H9 (cell line): ENCODE results near the gene SECTM1. TPM values are rescaled to one million over a fixed set of nuclear protein-coding genes. Genes with fewer than 3 reads are reported as not detected.

ENCODE experiments used
- DNase-seq: peaks from one replicate; pipeline ENCODE4 v3.0.0-alpha.2; 2017
- H2AFZ ChIP-seq: one replicate; pipeline ENCODE4 v1.6.1; 2013; ENCODE audit warnings: mild to moderate bottlenecking, low read length, control low read depth, moderate library complexity
- H2AK5ac ChIP-seq: 2 replicates; pipeline ENCODE4 v1.6.1; 2013; ENCODE audit warnings: low read length, control low read depth, mixed read lengths; ENCODE audit not compliant: insufficient read length
- H2BK120ac ChIP-seq: one replicate; pipeline ENCODE4 v1.6.1; 2013; ENCODE audit warnings: low read depth, mild to moderate bottlenecking, low read length, control low read depth, inconsistent platforms; ENCODE audit not compliant: poor library complexity, severe bottlenecking
- H2BK12ac ChIP-seq: 2 replicates; pipeline ENCODE4 v1.6.1; 2013; ENCODE audit warnings: low read length, control low read depth, mixed read lengths, low read depth; ENCODE audit not compliant: insufficient read length
- H2BK15ac ChIP-seq: 2 replicates; pipeline ENCODE4 v1.6.1; 2013; ENCODE audit warnings: low read depth, low read length, control low read depth
- H2BK20ac ChIP-seq: one replicate; pipeline ENCODE4 v1.6.1; 2013; ENCODE audit warnings: low read depth, mild to moderate bottlenecking, low read length, control low read depth, inconsistent platforms; ENCODE audit not compliant: poor library complexity, severe bottlenecking
- H2BK5ac ChIP-seq: 2 replicates; pipeline ENCODE4 v1.6.1; 2013; ENCODE audit warnings: low read length, control low read depth, mixed read lengths; ENCODE audit not compliant: insufficient read length
- H3K14ac ChIP-seq: 2 replicates; pipeline ENCODE4 v1.6.1; 2013; ENCODE audit warnings: low read length, control low read depth; ENCODE audit not compliant: insufficient read depth
- H3K18ac ChIP-seq: 2 replicates; pipeline ENCODE4 v1.6.1; 2013; ENCODE audit warnings: low read depth, mild to moderate bottlenecking, mixed read lengths, low read length, control low read depth; ENCODE audit not compliant: insufficient read length
- H3K23ac ChIP-seq: 2 replicates; pipeline ENCODE4 v1.6.1; 2013; ENCODE audit warnings: low read length, control low read depth, mixed read lengths, low read depth; ENCODE audit not compliant: insufficient read length
- H3K23me2 ChIP-seq: 2 replicates; pipeline ENCODE4 v1.6.1; 2013; ENCODE audit warnings: low read depth, mild to moderate bottlenecking, mixed read lengths, low read length, control low read depth; ENCODE audit not compliant: insufficient read length, poor library complexity, severe bottlenecking
- H3K27ac ChIP-seq: 2 replicates; pipeline ENCODE4 v1.5.1; 2013; ENCODE audit warnings: low read length, control low read depth, mixed read lengths, low read depth; ENCODE audit not compliant: insufficient read length
- H3K27me3 ChIP-seq: 2 replicates; pipeline ENCODE4 v1.6.1; 2013; ENCODE audit warnings: low read length, control low read depth, inconsistent platforms; ENCODE audit not compliant: insufficient read depth
- H3K4ac ChIP-seq: 2 replicates; pipeline ENCODE4 v1.6.1; 2013; ENCODE audit warnings: low read depth, mild to moderate bottlenecking, control low read depth, inconsistent platforms, low read length, moderate library complexity
- H3K4me1 ChIP-seq: 2 replicates; pipeline ENCODE4 v1.6.1; 2013; ENCODE audit warnings: low read length, control low read depth, inconsistent platforms; ENCODE audit not compliant: insufficient read depth
- H3K4me2 ChIP-seq: 2 replicates; pipeline ENCODE4 v1.6.1; 2013; ENCODE audit warnings: low read length, control low read depth, mixed read lengths; ENCODE audit not compliant: insufficient read length, insufficient read depth
- H3K56ac ChIP-seq: 2 replicates; pipeline ENCODE4 v1.6.1; 2013; ENCODE audit warnings: low read depth, mild to moderate bottlenecking, mixed read lengths, low read length, control low read depth; ENCODE audit not compliant: insufficient read length
- H3K79me1 ChIP-seq: 2 replicates; pipeline ENCODE4 v1.6.1; 2013; ENCODE audit warnings: low read depth, mild to moderate bottlenecking, moderate library complexity, low read length, control low read depth, inconsistent platforms; ENCODE audit not compliant: insufficient read depth, poor library complexity, severe bottlenecking
- H3K79me2 ChIP-seq: 2 replicates; pipeline ENCODE4 v1.6.1; 2013; ENCODE audit warnings: low read length, control low read depth, inconsistent platforms; ENCODE audit not compliant: insufficient read depth
- H3K9ac ChIP-seq: 2 replicates; pipeline ENCODE4 v1.6.1; 2013; ENCODE audit warnings: low read length, control low read depth, mixed read lengths; ENCODE audit not compliant: insufficient read length; ENCODE audit errors: extremely low read depth
- H3K9me3 ChIP-seq: one replicate; pipeline ENCODE4 v1.6.1; 2013; ENCODE audit warnings: low read depth, low read length, inconsistent platforms; ENCODE audit not compliant: control insufficient read depth
- H3T11ph ChIP-seq: one replicate; pipeline ENCODE4 v1.6.1; 2013; ENCODE audit warnings: mild to moderate bottlenecking, low read length, control low read depth, inconsistent platforms
- H4K20me1 ChIP-seq: one replicate; pipeline ENCODE4 v1.6.1; 2013; ENCODE audit not compliant: control insufficient read depth, insufficient read length, insufficient read depth
- H4K5ac ChIP-seq: 2 replicates; pipeline ENCODE4 v1.6.1; 2013; ENCODE audit warnings: low read depth, mild to moderate bottlenecking, mixed read lengths, low read length, control low read depth; ENCODE audit not compliant: insufficient read length
- H4K8ac ChIP-seq: replicated peaks from 2 replicates; pipeline ENCODE4 v1.6.1; 2013; ENCODE audit warnings: low read length, control low read depth, mixed read lengths, low read depth; ENCODE audit not compliant: insufficient read length
- H4K91ac ChIP-seq: 2 replicates; pipeline ENCODE4 v1.6.1; 2013; ENCODE audit warnings: low read depth, mild to moderate bottlenecking, moderate library complexity, mixed read lengths, low read length, control low read depth; ENCODE audit not compliant: insufficient read length
- H3K27ac Mint-ChIP-seq, 3 experiments: 2 replicates in 2 of 3; 3 replicates in 1 of 3; pipeline ENCODE4 v1.8.0; 2020 to 2021; ENCODE audit warnings: mixed read lengths in 3 of 3, mild to moderate bottlenecking in 1 of 3, moderate library complexity in 1 of 3
- H3K27me3 Mint-ChIP-seq: 2 replicates; pipeline ENCODE4 v1.8.0; 2021; ENCODE audit warnings: low read depth, mild to moderate bottlenecking, moderate library complexity, mixed read lengths
- H3K36me3 Mint-ChIP-seq, 3 experiments: 2 replicates in 2 of 3; 3 replicates in 1 of 3; pipeline ENCODE4 v1.8.0; 2020 to 2021; ENCODE audit warnings: low read depth in 3 of 3, mixed read lengths in 3 of 3; ENCODE audit not compliant: insufficient read depth in 1 of 3
- H3K4me1 Mint-ChIP-seq, 2 experiments: 2 replicates each; pipeline ENCODE4 v1.8.0; 2020; ENCODE audit warnings: mixed read lengths in 2 of 2
- H3K4me3 Mint-ChIP-seq, 2 experiments: 2 replicates in 1 of 2; 3 replicates in 1 of 2; pipeline ENCODE4 v1.8.0; 2020 to 2021; ENCODE audit warnings: mild to moderate bottlenecking in 2 of 2, mixed read lengths in 2 of 2, moderate library complexity in 1 of 2
- H3K9me3 Mint-ChIP-seq, 2 experiments: 2 replicates in 1 of 2; 3 replicates in 1 of 2; pipeline ENCODE4 v1.8.0; 2020; ENCODE audit warnings: mild to moderate bottlenecking in 2 of 2, mixed read lengths in 2 of 2, moderate library complexity in 1 of 2
- CTCF ChIP-seq: fragments of 200-600 bp; sonication (generic); conservative IDR thresholded peaks from 3 replicates; pipeline ENCODE4 v1.8.0; 2021; ENCODE audit warnings: antibody characterized with exemption, mild to moderate bottlenecking
- WGBS: extraction: QIAGEN DNeasy Blood & Tissue Kit; methylation state at CpG from one replicate; pipeline ENCODE4 v1.1.7; 2013; ENCODE audit warnings: missing lambda C conversion rate, low lambda C conversion rate, mixed read lengths; ENCODE audit not compliant: insufficient read length; ENCODE audit errors: extremely low coverage; 5-methylcytosine and 5-hydroxymethylcytosine counted together
- total RNA-seq: library from RNA; stranded (reverse); gene quantifications from 2 replicates; pipeline ENCODE4 v1.2.1, GENCODE V29; 2021

The SECTM1 gene
- total RNA-seq, 1 experiment from 2014 or later: 0.28 TPM

- Histone ChIP-seq H2BK120ac (no peak overlapping the region), H3K79me2 (no peaks in the 10 kb centered on the region), H3K27me3 (no peaks in the 10 kb centered on the region), H3T11ph (no peak overlapping the region), H3K23ac (no peak overlapping the region), H3K4me2 (no peak overlapping the region), H4K5ac (no peak overlapping the region), H3K14ac (no peak overlapping the region), H3K9ac (no peak overlapping the region), H4K8ac (no peak overlapping the region), H3K27ac (no peak overlapping the region), H3K9me3 (no peaks in the 10 kb centered on the region), H3K4me1 (peaks cover 3% of the 10 kb centered on the region; the same call in 1 of the 2 replicates), H4K20me1 (peaks cover 4% of the 10 kb centered on the region), H2AFZ (no peak overlapping the region), H2BK15ac (no peak overlapping the region), H2BK20ac (no peak overlapping the region), H2AK5ac (no peak overlapping the region), H3K79me1 (no peaks in the 10 kb centered on the region), H3K56ac (no peak overlapping the region), H3K23me2 (no peaks in the 10 kb centered on the region), H2BK12ac (no peak overlapping the region), H3K4ac (no peak overlapping the region), H4K91ac (no peak overlapping the region), H2BK5ac (no peak overlapping the region), H3K18ac (no peak overlapping the region)
- Mint-ChIP-seq H3K4me1 (peaks cover 18 to 35% of the 10 kb centered on the region in 2 experiments), H3K27me3 (peaks cover 25% of the 10 kb centered on the region), H3K4me3 (no peak overlapping the region), H3K9me3 (peaks cover 0 to 5% of the 10 kb centered on the region in 2 experiments; a peak in 3 of 5 replicates), H3K36me3 (no peaks in the 10 kb centered on the region), H3K27ac (no peak overlapping the region)
- no peak for DNase-seq
- TF ChIP-seq CTCF: no peak
- WGBS: no CpG with 5 or more reads among the region's 12 CpGs
These were observed 55.7 kb downstream of the SECTM1 start for GRCh38 chr17:82277851-82278250.
